GM23338 (cell line): Measurements from ENCODE around the gene RELCH. TPM values are rescaled to one million over a fixed set of nuclear protein-coding genes. Genes with fewer than 3 reads are reported as not detected.

ENCODE experiments used
- ATAC-seq: fragments of 200-7000 bp; cut with Tn5 transposase; 3 replicates; pipeline ENCODE4 v1.9.1; 2020
- DNase-seq: peaks from one replicate; pipeline ENCODE4 v3.0.0-alpha.2; 2015; ENCODE audit warnings: low spot score
- H2AFZ ChIP-seq: fragments of 200-600 bp; sonication (generic); 2 replicates; pipeline ENCODE4 v1.8.0; 2016; ENCODE audit warnings: antibody characterized with exemption, mild to moderate bottlenecking, moderate library complexity
- H3F3A ChIP-seq: fragments of 200-600 bp; sonication (generic); replicated peaks from 2 replicates; pipeline ENCODE4 v1.8.0; 2017; ENCODE audit warnings: antibody characterized with exemption, mixed run types, low read depth
- H3K27ac ChIP-seq: fragments of 200-600 bp; sonication (generic); 2 replicates; pipeline ENCODE4 v1.6.1; 2016; ENCODE audit warnings: low read depth
- H3K27me3 ChIP-seq: fragments of 200-600 bp; sonication (generic); 2 replicates; pipeline ENCODE4 v1.8.0; 2016; ENCODE audit warnings: mild to moderate bottlenecking, mixed run types, moderate library complexity; ENCODE audit not compliant: insufficient read depth
- H3K36me3 ChIP-seq: fragments of 200-600 bp; sonication (generic); 2 replicates; pipeline ENCODE4 v1.8.0; 2016; ENCODE audit warnings: mild to moderate bottlenecking; ENCODE audit not compliant: insufficient read depth
- H3K4me1 ChIP-seq: fragments of 200-600 bp; sonication (generic); 2 replicates; pipeline ENCODE4 v1.8.0; 2016; ENCODE audit warnings: mild to moderate bottlenecking, moderate library complexity; ENCODE audit not compliant: insufficient read depth
- H3K4me2 ChIP-seq: fragments of 200-600 bp; sonication (generic); 2 replicates; pipeline ENCODE4 v1.7.1; 2017; ENCODE audit warnings: mixed run types
- H3K4me3 ChIP-seq: fragments of 200-600 bp; sonication (generic); 2 replicates; pipeline ENCODE4 v1.6.1; 2016; ENCODE audit warnings: mixed run types
- H3K79me2 ChIP-seq: fragments of 200-600 bp; sonication (generic); replicated peaks from 2 replicates; pipeline ENCODE4 v1.8.0; 2017; ENCODE audit warnings: mild to moderate bottlenecking; ENCODE audit not compliant: insufficient read depth
- H3K9me2 ChIP-seq: fragments of 200-600 bp; sonication (generic); 2 replicates; pipeline ENCODE4 v1.8.0; 2017; ENCODE audit not compliant: insufficient read depth
- H4K20me1 ChIP-seq: fragments of 200-600 bp; sonication (generic); replicated peaks from 2 replicates; pipeline ENCODE4 v1.8.0; 2017; ENCODE audit warnings: mild to moderate bottlenecking; ENCODE audit not compliant: insufficient read depth
- H3K27ac Mint-ChIP-seq: 2 replicates; pipeline ENCODE4 v1.8.0; 2020; ENCODE audit warnings: inconsistent platforms, mild to moderate bottlenecking, moderate library complexity, mixed read lengths
- H3K27me3 Mint-ChIP-seq: 3 replicates; pipeline ENCODE4 v1.8.0; 2022; ENCODE audit warnings: low read depth, mild to moderate bottlenecking, moderate library complexity, mixed read lengths, inconsistent platforms; ENCODE audit not compliant: insufficient read depth, poor library complexity
- H3K36me3 Mint-ChIP-seq: 3 replicates; pipeline ENCODE4 v1.8.0; 2021; ENCODE audit warnings: low read depth, mild to moderate bottlenecking, inconsistent platforms, moderate library complexity, mixed read lengths
- H3K4me1 Mint-ChIP-seq: 3 replicates; pipeline ENCODE4 v1.8.0; 2020; ENCODE audit warnings: mild to moderate bottlenecking, inconsistent platforms, mixed read lengths
- H3K4me3 Mint-ChIP-seq: 3 replicates; pipeline ENCODE4 v1.8.0; 2021; ENCODE audit warnings: moderate library complexity, mild to moderate bottlenecking, inconsistent platforms, mixed read lengths
- H3K9me3 Mint-ChIP-seq: 3 replicates; pipeline ENCODE4 v1.8.0; 2020; ENCODE audit warnings: moderate library complexity, mild to moderate bottlenecking, inconsistent platforms, mixed read lengths
- ZNF114 ChIP-seq: fragments of 250-450 bp; sonication (Bioruptor Pico); IDR thresholded peaks from 2 replicates; pipeline ENCODE4 v1.5.0; 2020; ENCODE audit warnings: mild to moderate bottlenecking, moderate library complexity
- polyA plus RNA-seq: library from polyadenylated mRNA; unstranded; fragments of >200 nt; fragmentation: Nextera tagmentation; extraction: Ambion mirVana; gene quantifications from 2 replicates; pipeline ENCODE4 v1.2.1, GENCODE V29; 2016
- total RNA-seq: library from RNA; depleted of rRNA; stranded (reverse); fragments of >200 nt; shearing (Covaris generic); gene quantifications from 2 replicates; pipeline ENCODE4 v1.2.3, GENCODE V29; 2014
- TF ChIP-seq, protein P1 (sequence below), 2 experiments: fragments of 200-600 bp in 1 of 2; sonication (generic) in 1 of 2; conservative IDR thresholded peaks; 2 replicates each; pipeline versions ENCODE4 v1.5.1 to v1.6.1; 2016 to 2017; ENCODE audit warnings: antibody characterized with exemption in 2 of 2, low read depth in 2 of 2, mild to moderate bottlenecking in 2 of 2, moderate library complexity in 1 of 2
- TF ChIP-seq, protein P2 (sequence below): fragments of 250-450 bp; sonication (Bioruptor Pico); IDR thresholded peaks from 2 replicates; pipeline ENCODE4 v1.5.0; 2020; ENCODE audit warnings: mild to moderate bottlenecking, moderate library complexity

RELCH gene
- total and polyA plus RNA-seq, 2 experiments from 2014 or later, result 8.8 to 56.4 TPM

DNA sequence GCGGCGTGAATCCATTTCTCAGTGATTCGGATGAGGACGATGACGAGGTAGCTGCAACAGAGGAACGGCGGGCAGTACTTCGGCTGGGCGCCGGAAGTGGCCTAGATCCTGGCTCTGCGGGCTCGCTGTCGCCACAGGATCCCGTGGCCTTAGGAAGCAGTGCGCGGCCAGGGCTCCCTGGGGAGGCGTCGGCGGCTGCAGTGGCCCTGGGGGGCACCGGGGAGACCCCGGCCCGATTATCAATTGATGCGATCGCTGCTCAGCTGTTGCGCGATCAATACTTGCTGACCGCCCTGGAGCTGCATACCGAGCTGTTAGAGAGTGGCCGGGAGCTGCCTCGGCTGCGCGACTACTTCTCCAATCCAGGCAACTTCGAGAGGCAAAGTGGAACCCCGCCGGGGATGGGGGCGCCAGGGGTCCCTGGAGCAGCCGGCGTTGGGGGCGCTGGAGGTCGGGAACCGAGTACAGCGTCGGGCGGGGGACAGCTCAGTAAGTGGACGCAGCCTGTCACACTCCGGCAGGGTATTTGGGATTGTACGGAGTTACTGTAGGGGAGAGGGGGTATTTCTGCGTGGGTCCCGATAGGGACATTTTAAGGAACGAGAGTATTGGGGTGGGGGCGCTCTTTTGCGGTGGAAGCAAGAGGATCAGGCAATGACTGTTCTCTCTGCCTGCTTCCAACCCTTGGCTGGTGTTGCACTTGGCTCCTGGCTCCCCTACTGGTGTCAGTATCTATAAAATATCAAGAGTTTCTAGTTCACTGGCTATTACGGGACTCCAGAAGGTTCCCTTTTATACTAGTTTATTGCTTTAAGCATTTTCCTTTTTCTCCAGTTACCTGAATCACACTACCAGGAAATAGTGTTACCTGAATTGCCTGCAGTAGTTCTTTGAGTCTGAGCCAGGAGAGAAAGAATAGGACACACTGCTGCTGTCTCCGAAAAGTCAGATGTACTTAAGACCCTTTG lies 772 bp downstream of the RELCH start:
- H2AFZ ChIP-seq, result peak overlapping the region; percentile 60; the same call in 1 of the 2 replicates
- Mint-ChIP-seq H3K9me3 (no peaks in the 10 kb centered on the region), H3K27me3 (peaks cover 9% of the 10 kb centered on the region), H3K4me3 (peak overlapping the region; percentile 100), H3K36me3 (no peaks in the 10 kb centered on the region), H3K27ac (peak overlapping the region; percentile 100), H3K4me1 (peaks cover 15% of the 10 kb centered on the region; the same call in 2 of the 3 replicates)
- peaks cover 6% of the 10 kb centered on the region; the same call in 1 of the 2 replicates for H3F3A ChIP-seq
- no peaks in the 10 kb centered on the region for H3K36me3 ChIP-seq
- H4K20me1 ChIP-seq, result peaks cover 17% of the 10 kb centered on the region
- peak overlapping the region; percentile 94 for H3K27ac ChIP-seq
- peaks cover 77% of the 10 kb centered on the region for H3K79me2 ChIP-seq
- H3K4me1 ChIP-seq, result peaks cover 16% of the 10 kb centered on the region
- DNase-seq, result peak; percentile 68
- no peaks in the 10 kb centered on the region for H3K9me2 ChIP-seq
- peak overlapping the region; percentile 95 for H3K4me3 ChIP-seq
- H3K27me3 ChIP-seq, result no peaks in the 10 kb centered on the region
- H3K4me2 ChIP-seq, result peak overlapping the region; percentile 92
- peak; percentile 15 for ATAC-seq
- TF ChIP-seq, protein P1, sequence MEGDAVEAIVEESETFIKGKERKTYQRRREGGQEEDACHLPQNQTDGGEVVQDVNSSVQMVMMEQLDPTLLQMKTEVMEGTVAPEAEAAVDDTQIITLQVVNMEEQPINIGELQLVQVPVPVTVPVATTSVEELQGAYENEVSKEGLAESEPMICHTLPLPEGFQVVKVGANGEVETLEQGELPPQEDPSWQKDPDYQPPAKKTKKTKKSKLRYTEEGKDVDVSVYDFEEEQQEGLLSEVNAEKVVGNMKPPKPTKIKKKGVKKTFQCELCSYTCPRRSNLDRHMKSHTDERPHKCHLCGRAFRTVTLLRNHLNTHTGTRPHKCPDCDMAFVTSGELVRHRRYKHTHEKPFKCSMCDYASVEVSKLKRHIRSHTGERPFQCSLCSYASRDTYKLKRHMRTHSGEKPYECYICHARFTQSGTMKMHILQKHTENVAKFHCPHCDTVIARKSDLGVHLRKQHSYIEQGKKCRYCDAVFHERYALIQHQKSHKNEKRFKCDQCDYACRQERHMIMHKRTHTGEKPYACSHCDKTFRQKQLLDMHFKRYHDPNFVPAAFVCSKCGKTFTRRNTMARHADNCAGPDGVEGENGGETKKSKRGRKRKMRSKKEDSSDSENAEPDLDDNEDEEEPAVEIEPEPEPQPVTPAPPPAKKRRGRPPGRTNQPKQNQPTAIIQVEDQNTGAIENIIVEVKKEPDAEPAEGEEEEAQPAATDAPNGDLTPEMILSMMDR (conservative IDR thresholded peaks at IDR 0.05; ENCODE audit: low read depth in 2 of 2), result peak; percentile 24 to 28; a peak in 2 of 4 replicates
- TF ChIP-seq ZNF114, result no peak

DNA sequence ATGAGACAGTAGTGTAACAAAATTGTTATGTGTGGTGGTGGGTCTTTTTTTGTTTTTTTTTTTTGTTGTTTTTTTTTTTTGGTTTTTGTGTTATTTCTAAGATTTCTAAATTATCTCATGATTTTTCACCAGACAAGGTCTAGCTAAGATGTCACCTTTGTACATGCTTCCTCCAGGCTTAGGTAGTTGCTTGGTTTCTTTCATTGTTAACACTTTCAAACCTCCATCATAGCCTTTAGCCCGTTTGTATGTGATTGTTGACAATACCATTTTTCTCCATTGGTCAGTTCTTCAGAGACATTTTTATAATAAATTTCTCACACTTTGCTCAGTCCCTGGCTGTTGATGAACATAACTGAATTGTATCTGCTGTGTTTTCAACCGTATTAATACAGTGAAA lies 2.2 kb downstream of the RELCH start:
- Histone ChIP-seq H3K4me3 (peak overlapping the region; percentile 95), H3K27me3 (no peaks in the 10 kb centered on the region), H3K27ac (no peak overlapping the region), H3K36me3 (no peaks in the 10 kb centered on the region), H3K79me2 (peaks cover 81% of the 10 kb centered on the region), H3K4me1 (peaks cover 16% of the 10 kb centered on the region), H3K4me2 (peak overlapping the region; percentile 92), H3F3A (peaks cover 6% of the 10 kb centered on the region; the same call in 1 of the 2 replicates), H2AFZ (no peak overlapping the region), H3K9me2 (no peaks in the 10 kb centered on the region), H4K20me1 (peaks cover 26% of the 10 kb centered on the region)
- Mint-ChIP-seq H3K9me3 (no peaks in the 10 kb centered on the region), H3K4me1 (peaks cover 18% of the 10 kb centered on the region; the same call in 2 of the 3 replicates), H3K27me3 (peaks cover 9% of the 10 kb centered on the region), H3K27ac (no peak overlapping the region), H3K4me3 (peak overlapping the region; percentile 100), H3K36me3 (no peaks in the 10 kb centered on the region)
- TF ChIP-seq, protein P2, sequence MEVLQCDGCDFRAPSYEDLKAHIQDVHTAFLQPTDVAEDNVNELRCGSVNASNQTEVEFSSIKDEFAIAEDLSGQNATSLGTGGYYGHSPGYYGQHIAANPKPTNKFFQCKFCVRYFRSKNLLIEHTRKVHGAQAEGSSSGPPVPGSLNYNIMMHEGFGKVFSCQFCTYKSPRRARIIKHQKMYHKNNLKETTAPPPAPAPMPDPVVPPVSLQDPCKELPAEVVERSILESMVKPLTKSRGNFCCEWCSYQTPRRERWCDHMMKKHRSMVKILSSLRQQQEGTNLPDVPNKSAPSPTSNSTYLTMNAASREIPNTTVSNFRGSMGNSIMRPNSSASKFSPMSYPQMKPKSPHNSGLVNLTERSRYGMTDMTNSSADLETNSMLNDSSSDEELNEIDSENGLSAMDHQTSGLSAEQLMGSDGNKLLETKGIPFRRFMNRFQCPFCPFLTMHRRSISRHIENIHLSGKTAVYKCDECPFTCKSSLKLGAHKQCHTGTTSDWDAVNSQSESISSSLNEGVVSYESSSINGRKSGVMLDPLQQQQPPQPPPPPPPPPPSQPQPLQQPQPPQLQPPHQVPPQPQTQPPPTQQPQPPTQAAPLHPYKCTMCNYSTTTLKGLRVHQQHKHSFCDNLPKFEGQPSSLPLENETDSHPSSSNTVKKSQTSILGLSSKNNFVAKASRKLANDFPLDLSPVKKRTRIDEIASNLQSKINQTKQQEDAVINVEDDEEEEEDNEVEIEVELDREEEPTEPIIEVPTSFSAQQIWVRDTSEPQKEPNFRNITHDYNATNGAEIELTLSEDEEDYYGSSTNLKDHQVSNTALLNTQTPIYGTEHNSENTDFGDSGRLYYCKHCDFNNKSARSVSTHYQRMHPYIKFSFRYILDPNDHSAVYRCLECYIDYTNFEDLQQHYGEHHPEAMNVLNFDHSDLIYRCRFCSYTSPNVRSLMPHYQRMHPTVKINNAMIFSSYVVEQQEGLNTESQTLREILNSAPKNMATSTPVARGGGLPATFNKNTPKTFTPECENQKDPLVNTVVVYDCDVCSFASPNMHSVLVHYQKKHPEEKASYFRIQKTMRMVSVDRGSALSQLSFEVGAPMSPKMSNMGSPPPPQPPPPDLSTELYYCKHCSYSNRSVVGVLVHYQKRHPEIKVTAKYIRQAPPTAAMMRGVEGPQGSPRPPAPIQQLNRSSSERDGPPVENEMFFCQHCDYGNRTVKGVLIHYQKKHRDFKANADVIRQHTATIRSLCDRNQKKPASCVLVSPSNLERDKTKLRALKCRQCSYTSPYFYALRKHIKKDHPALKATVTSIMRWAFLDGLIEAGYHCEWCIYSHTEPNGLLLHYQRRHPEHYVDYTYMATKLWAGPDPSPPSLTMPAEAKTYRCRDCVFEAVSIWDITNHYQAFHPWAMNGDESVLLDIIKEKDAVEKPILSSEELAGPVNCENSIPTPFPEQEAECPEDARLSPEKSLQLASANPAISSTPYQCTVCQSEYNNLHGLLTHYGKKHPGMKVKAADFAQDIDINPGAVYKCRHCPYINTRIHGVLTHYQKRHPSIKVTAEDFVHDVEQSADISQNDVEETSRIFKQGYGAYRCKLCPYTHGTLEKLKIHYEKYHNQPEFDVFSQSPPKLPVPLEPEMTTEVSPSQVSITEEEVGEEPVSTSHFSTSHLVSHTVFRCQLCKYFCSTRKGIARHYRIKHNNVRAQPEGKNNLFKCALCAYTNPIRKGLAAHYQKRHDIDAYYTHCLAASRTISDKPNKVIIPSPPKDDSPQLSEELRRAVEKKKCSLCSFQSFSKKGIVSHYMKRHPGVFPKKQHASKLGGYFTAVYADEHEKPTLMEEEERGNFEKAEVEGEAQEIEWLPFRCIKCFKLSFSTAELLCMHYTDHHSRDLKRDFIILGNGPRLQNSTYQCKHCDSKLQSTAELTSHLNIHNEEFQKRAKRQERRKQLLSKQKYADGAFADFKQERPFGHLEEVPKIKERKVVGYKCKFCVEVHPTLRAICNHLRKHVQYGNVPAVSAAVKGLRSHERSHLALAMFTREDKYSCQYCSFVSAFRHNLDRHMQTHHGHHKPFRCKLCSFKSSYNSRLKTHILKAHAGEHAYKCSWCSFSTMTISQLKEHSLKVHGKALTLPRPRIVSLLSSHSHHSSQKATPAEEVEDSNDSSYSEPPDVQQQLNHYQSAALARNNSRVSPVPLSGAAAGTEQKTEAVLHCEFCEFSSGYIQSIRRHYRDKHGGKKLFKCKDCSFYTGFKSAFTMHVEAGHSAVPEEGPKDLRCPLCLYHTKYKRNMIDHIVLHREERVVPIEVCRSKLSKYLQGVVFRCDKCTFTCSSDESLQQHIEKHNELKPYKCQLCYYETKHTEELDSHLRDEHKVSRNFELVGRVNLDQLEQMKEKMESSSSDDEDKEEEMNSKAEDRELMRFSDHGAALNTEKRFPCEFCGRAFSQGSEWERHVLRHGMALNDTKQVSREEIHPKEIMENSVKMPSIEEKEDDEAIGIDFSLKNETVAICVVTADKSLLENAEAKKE (CRISPR knock-in tag), result no peak
- DNase-seq (no peak), ATAC-seq (no peak)
